ENCODE results near the gene RPS19. TPM values are rescaled to one million over a fixed set of nuclear protein-coding genes. Genes with fewer than 3 reads are reported as not detected.

RPS19 gene
- total RNA-seq, result 100 to 1,000 TPM; 625 to 784 (median 741) TPM
- 863 TPM for polyA plus RNA-seq
- long read RNA-seq, donor 1, transcript RPS19-206 (6 exons, 2,359 nt), result major isoform, 281 of 287 reads
- long read RNA-seq, donor 1, partial matches to known transcripts, result 3 of 287 reads
- long read RNA-seq, donor 1, other reads (novel, unspliced or antisense), result 2 of 287 reads
- long read RNA-seq, donor 2, transcript RPS19-206 (6 exons, 2,359 nt), result major isoform, 221 of 234 reads
- long read RNA-seq, donor 2, partial matches to known transcripts, result 9 of 234 reads
- long read RNA-seq, donor 2, other reads (novel, unspliced or antisense), result 3 of 234 reads
- long read RNA-seq, donor 3, transcript RPS19-206 (6 exons, 2,359 nt), result major isoform, 135 of 150 reads
- long read RNA-seq, donor 3, partial matches to known transcripts, result 10 of 150 reads
- long read RNA-seq, donor 3, other reads (novel, unspliced or antisense), result 5 of 150 reads
- long read RNA-seq, donor 4, transcript RPS19-206 (6 exons, 2,359 nt), result major isoform, 156 of 170 reads
- long read RNA-seq, donor 4, partial matches to known transcripts, result 11 of 170 reads
- long read RNA-seq, donor 4, other reads (novel, unspliced or antisense), result 2 of 170 reads

- Histone ChIP-seq H3K27me3 (ENCODE audit: control insufficient read depth, insufficient read depth) (no peaks in the 10 kb centered on the region), H3K9me3 (ENCODE audit: control insufficient read depth, low read length) (no peaks in the 10 kb centered on the region), H3K4me3 (ENCODE audit: low read length) (peak within 1 kb of the TSS; percentile 77), H3K4me1 (ENCODE audit: control insufficient read depth, insufficient read depth, low read length) (peaks cover 10% of the 10 kb centered on the region), H3K27ac (ENCODE audit: low read length) (peak within 1 kb of the TSS; percentile 87)
- ATAC-seq (peak; percentile 96), DNase-seq (peak; percentile 98 to 99 (median 99))
- WGBS, result under 1% methylated on average over 76 of the region's 76 CpGs
- intact Hi-C loops (cut with DNase I), result no loop called here
These were observed at the start of gene RPS19 for GRCh38 chr19:41859618-41860418. Gene RPS19 (plus strand): TSS chr19:41860255. CDS start chr19:41860775, 520 bp downstream.

GRCh38 chr19:41810301-41810700 lies 49.8 kb upstream of the RPS19 start:
- WGBS, result 42% methylated on average over 4 of the region's 4 CpGs
- H3K4me3 ChIP-seq (ENCODE audit: low read length), result no peak overlapping the region
- H3K4me1 ChIP-seq (ENCODE audit: control insufficient read depth, insufficient read depth, low read length), result no peaks in the 10 kb centered on the region
- H3K9me3 ChIP-seq (ENCODE audit: control insufficient read depth, low read length), result no peaks in the 10 kb centered on the region
- H3K27me3 ChIP-seq (ENCODE audit: control insufficient read depth, insufficient read depth), result no peaks in the 10 kb centered on the region
- intact Hi-C loops (cut with DNase I), result no loop called here
- no peak overlapping the region for H3K27ac ChIP-seq (ENCODE audit: low read length)
- no peak for DNase-seq
- peak; percentile 14 to 31 for ATAC-seq

GRCh38 chr19:41811036-41811435 lies 49.0 kb upstream of the RPS19 start:
- intact Hi-C loops (cut with DNase I), result no loop called here
- DNase-seq (peak in 1 of 3 donors; percentile 53), ATAC-seq (peak; percentile 45)
- 49% methylated on average over 3 of the region's 3 CpGs for WGBS
- Histone ChIP-seq H3K4me3 (ENCODE audit: low read length) (no peak overlapping the region), H3K4me1 (ENCODE audit: control insufficient read depth, insufficient read depth, low read length) (no peaks in the 10 kb centered on the region), H3K27ac (ENCODE audit: low read length) (no peak overlapping the region), H3K9me3 (ENCODE audit: control insufficient read depth, low read length) (no peaks in the 10 kb centered on the region), H3K27me3 (ENCODE audit: control insufficient read depth, insufficient read depth) (no peaks in the 10 kb centered on the region)

- no peaks in the 10 kb centered on the region for H3K9me3 ChIP-seq (ENCODE audit: control insufficient read depth, low read length)
- 70% methylated on average over 3 of the region's 3 CpGs for WGBS
- ATAC-seq (no peak), DNase-seq (no peak)
- H3K4me3 ChIP-seq (ENCODE audit: low read length), result no peak overlapping the region
- no peaks in the 10 kb centered on the region for H3K27me3 ChIP-seq (ENCODE audit: control insufficient read depth, insufficient read depth)
- no peak overlapping the region for H3K27ac ChIP-seq (ENCODE audit: low read length)
- no peaks in the 10 kb centered on the region for H3K4me1 ChIP-seq (ENCODE audit: control insufficient read depth, insufficient read depth, low read length)
- intact Hi-C loops (cut with DNase I), result no loop called here
These were observed 48.1 kb upstream of the RPS19 start for GRCh38 chr19:41811981-41812380.

GRCh38 chr19:41813911-41814310 lies 46.1 kb upstream of the RPS19 start:
- H3K27me3 ChIP-seq (ENCODE audit: control insufficient read depth, insufficient read depth), result no peaks in the 10 kb centered on the region
- no peaks in the 10 kb centered on the region for H3K9me3 ChIP-seq (ENCODE audit: control insufficient read depth, low read length)
- H3K4me3 ChIP-seq (ENCODE audit: low read length), result no peak overlapping the region
- no peaks in the 10 kb centered on the region for H3K4me1 ChIP-seq (ENCODE audit: control insufficient read depth, insufficient read depth, low read length)
- DNase-seq (no peak), ATAC-seq (no peak)
- no peak overlapping the region for H3K27ac ChIP-seq (ENCODE audit: low read length)
- intact Hi-C loops (cut with DNase I), result no loop called here
- 49% methylated on average over 4 of the region's 4 CpGs for WGBS

- no peak for DNase-seq
- WGBS, result 58% methylated on average over 4 of the region's 4 CpGs
These were observed 44.8 kb upstream of the RPS19 start for GRCh38 chr19:41815301-41815700.

GRCh38 chr19:41816761-41817160 lies 43.3 kb upstream of the RPS19 start:
- Histone ChIP-seq H3K27me3 (ENCODE audit: control insufficient read depth, insufficient read depth) (no peaks in the 10 kb centered on the region), H3K4me3 (ENCODE audit: low read length) (no peak overlapping the region)
- DNase-seq, result no peak

More at GRCh38 chr19:41815301-41815700, 44.8 kb upstream of the RPS19 start:
- no peaks in the 10 kb centered on the region for H3K4me1 ChIP-seq (ENCODE audit: control insufficient read depth, insufficient read depth, low read length)
- intact Hi-C loops (cut with DNase I), result no loop called here
- H3K27ac ChIP-seq (ENCODE audit: low read length), result no peak overlapping the region
- H3K9me3 ChIP-seq (ENCODE audit: control insufficient read depth, low read length), result no peaks in the 10 kb centered on the region
- no peak overlapping the region for H3K4me3 ChIP-seq (ENCODE audit: low read length)
- no peaks in the 10 kb centered on the region for H3K27me3 ChIP-seq (ENCODE audit: control insufficient read depth, insufficient read depth)
- ATAC-seq, result no peak

GRCh38 chr19:41821003-41821735 lies 38.9 kb upstream of the RPS19 start:
- no peak overlapping the region for H3K27ac ChIP-seq (ENCODE audit: low read length)
- intact Hi-C loops (cut with DNase I), result no loop called here
- H3K27me3 ChIP-seq (ENCODE audit: control insufficient read depth, insufficient read depth), result no peaks in the 10 kb centered on the region
- no peaks in the 10 kb centered on the region for H3K4me1 ChIP-seq (ENCODE audit: control insufficient read depth, insufficient read depth, low read length)
- WGBS, result 37% methylated on average over 12 of the region's 12 CpGs
- H3K4me3 ChIP-seq (ENCODE audit: low read length), result no peak overlapping the region
- DNase-seq, result no peak
- peak in 1 of 2 donors; percentile 60 for ATAC-seq
- H3K9me3 ChIP-seq (ENCODE audit: control insufficient read depth, low read length), result no peaks in the 10 kb centered on the region

More at GRCh38 chr19:41816761-41817160, 43.3 kb upstream of the RPS19 start:
- 71% methylated on average over 2 of the region's 2 CpGs for WGBS
- no peaks in the 10 kb centered on the region for H3K9me3 ChIP-seq (ENCODE audit: control insufficient read depth, low read length)
- no peak for ATAC-seq
- no peaks in the 10 kb centered on the region for H3K4me1 ChIP-seq (ENCODE audit: control insufficient read depth, insufficient read depth, low read length)
- intact Hi-C loops (cut with DNase I), result no loop called here
- H3K27ac ChIP-seq (ENCODE audit: low read length), result no peak overlapping the region

GRCh38 chr19:41837981-41838708 lies 21.9 kb upstream of the RPS19 start:
- no peak overlapping the region for H3K4me3 ChIP-seq (ENCODE audit: low read length)
- no peaks in the 10 kb centered on the region for H3K27me3 ChIP-seq (ENCODE audit: control insufficient read depth, insufficient read depth)
- no peak for DNase-seq
- ATAC-seq, result no peak
- H3K9me3 ChIP-seq (ENCODE audit: control insufficient read depth, low read length), result no peaks in the 10 kb centered on the region
- H3K27ac ChIP-seq (ENCODE audit: low read length), result no peak overlapping the region
- 50% methylated on average over 13 of the region's 13 CpGs for WGBS
- H3K4me1 ChIP-seq (ENCODE audit: control insufficient read depth, insufficient read depth, low read length), result no peaks in the 10 kb centered on the region
- intact Hi-C loops (cut with DNase I), result no loop called here

- DNase-seq (no peak), ATAC-seq (no peak)
- Histone ChIP-seq H3K27me3 (ENCODE audit: control insufficient read depth, insufficient read depth) (no peaks in the 10 kb centered on the region), H3K4me1 (ENCODE audit: control insufficient read depth, insufficient read depth, low read length) (no peaks in the 10 kb centered on the region), H3K9me3 (ENCODE audit: control insufficient read depth, low read length) (no peaks in the 10 kb centered on the region), H3K27ac (ENCODE audit: low read length) (no peak overlapping the region), H3K4me3 (ENCODE audit: low read length) (no peak overlapping the region)
- intact Hi-C loops (cut with DNase I), result no loop called here
- WGBS, result 65% methylated on average over 2 of the region's 2 CpGs
These were observed 20.8 kb upstream of the RPS19 start for GRCh38 chr19:41839211-41839610.
